WI38 (cell line): ENCODE measurements around the gene IGFL4.

Experiments used
- H3K4me3 ChIP-seq: 2 replicates; pipeline ENCODE4 v1.5.1; 2011; ENCODE audit warnings: low read depth, mild to moderate bottlenecking, control low read depth, low read length
- TF ChIP-seq, protein P1 (sequence below): IDR thresholded peaks from 2 replicates; pipeline ENCODE4 v1.5.1; 2012; ENCODE audit warnings: low read depth, mild to moderate bottlenecking, control low read depth, low read length

Gene IGFL4

DNA sequence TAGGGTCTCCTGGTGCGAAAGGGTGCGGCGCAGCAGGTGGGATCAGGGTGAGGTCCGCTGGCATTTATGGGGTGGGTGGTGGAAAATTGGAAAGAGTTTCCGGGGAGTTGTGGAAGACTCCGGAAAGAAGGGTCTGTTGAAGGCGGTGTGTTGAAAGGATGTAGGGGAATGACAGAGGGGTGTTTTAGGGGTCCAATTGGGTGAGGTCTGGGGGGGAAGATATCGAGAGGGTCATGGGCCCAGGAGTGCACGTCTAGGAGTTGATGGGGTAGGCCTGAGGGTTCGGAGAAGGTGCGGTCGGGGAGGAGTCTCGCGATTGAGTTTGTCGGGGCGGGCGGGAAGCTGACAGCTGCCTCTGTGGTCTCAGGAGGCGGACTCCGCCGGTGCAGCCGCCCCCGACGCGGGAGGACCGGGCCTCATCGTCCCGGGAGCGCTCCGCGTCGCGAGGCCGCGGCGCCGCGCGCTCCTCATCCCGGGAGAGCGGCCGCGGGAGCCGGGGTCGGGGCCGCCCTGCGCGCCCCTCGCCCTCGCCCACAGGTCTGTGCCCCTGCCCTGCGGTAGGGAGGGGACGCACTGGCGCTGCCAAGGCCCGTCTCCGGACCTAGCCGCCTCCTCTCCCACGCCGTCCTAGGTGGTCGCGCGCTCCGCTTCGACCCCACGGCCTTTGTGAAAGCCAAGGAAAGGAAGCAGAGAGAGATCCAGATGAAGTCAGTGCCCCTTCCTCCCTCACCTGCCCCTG, 24.9 kb downstream of the IGFL4 start:
- TF ChIP-seq, protein P1, sequence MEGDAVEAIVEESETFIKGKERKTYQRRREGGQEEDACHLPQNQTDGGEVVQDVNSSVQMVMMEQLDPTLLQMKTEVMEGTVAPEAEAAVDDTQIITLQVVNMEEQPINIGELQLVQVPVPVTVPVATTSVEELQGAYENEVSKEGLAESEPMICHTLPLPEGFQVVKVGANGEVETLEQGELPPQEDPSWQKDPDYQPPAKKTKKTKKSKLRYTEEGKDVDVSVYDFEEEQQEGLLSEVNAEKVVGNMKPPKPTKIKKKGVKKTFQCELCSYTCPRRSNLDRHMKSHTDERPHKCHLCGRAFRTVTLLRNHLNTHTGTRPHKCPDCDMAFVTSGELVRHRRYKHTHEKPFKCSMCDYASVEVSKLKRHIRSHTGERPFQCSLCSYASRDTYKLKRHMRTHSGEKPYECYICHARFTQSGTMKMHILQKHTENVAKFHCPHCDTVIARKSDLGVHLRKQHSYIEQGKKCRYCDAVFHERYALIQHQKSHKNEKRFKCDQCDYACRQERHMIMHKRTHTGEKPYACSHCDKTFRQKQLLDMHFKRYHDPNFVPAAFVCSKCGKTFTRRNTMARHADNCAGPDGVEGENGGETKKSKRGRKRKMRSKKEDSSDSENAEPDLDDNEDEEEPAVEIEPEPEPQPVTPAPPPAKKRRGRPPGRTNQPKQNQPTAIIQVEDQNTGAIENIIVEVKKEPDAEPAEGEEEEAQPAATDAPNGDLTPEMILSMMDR: no peak
- H3K4me3 ChIP-seq: peak overlapping the region; percentile 58; the same call in 1 of the 2 replicates

DNA sequence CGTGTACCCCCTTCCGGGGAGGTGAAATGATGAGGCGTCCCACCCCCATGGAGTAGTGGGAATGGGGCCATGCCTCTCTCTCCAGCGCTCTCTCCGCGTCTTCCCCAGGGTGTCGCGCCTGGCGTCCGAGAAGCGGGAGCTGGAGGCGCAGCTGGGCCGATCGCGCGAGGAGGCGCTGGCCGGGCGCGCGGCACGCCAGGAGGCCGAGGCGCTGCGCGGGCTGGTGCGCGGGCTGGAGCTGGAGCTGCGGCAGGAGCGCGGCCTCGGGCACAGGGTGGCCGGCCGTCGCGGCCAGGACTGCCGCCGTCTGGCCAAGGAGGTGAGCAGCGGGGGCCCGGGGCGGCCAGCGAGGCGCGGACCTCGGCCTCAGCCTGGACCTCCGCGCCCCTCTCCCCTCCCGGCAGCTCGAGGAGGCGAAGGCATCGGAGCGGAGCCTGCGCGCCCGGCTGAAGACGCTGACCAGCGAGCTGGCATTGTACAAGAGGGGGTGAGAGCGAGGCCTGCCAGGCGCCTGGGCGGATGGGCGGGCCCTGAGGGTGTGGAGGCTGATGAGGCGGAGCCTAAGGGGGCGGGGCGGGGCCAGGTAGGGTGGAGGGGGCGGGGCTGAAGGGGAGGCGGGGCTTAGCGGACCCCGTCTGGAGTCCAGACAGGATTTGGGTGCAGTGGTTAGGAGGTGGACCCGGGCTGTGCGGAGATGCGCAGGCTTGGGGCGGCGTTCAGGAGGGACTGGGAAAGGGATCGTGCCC, 25.7 kb downstream of the IGFL4 start:
- TF ChIP-seq, protein P1: no peak
- H3K4me3 ChIP-seq: no peak overlapping the region

DNA sequence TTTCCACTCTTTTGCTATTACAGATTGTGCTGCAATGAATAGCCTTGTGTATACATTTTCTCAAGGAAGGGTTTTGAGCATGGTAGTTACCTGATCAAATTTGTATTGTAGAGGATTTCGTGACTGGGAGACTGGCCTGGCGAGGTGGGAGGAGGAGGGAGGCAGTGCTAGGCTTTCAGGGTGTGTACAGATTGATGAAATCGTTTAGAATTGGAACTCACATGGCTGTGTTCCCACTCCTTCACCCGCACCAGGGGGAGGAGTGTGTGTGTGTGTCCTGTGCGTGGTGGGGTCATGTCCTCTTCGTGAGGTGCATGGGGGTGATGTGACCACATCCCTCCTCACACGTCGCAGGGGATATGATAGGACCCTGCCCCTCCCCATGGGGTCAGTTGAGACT, 26.3 kb downstream of the IGFL4 start:
- TF ChIP-seq, protein P1: no peak

DNA sequence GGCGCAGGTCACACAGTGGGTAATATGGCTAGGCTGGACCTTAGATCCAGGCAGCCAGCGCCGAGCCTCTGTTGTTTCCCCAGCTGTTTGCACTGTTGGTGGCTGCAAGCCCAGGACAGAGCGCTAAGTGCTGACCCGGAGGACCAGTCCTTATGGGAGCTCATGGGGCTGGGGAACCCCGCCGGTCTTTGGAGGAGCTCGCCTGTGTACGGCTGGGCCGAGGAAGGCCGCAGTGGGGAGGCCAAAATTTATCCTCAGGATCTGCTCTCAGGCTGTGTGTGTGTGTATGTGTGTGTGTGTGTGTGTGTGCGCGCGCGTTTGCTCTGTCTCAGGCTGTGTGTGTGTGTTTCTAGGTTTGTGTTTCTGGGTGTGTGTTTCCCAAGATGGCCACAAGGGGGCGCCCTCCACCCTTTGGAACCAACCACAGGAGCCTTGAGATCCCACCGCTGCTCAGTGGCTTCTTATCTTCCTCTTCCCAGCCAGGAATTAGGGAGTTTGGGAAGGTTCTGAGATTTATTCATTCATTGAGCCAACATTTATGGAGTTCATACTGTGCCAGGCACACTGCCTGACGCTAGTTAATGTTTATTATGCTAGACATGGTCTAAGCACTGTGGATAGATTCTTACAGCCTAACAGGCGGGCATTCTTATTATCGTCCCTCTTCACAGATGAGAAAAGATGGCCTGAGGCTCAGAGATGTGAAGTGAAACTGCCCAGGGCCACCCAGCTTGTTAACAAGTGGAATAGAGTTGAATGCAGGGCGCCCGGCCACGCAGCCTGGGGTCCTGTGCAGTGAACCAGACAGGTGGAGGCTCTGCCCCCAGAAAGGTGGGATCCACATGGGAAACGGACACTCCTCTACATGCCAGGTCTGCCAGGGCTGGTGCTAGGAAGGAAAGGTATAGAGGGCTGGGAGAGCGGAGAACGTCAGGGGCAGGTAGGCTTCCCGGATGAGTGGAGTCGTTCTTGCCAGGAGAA, 31.0 kb downstream of the IGFL4 start:
- TF ChIP-seq, protein P1: peak; percentile 73
- no peak overlapping the region for H3K4me3 ChIP-seq

More for the DNA sequence above, 26.3 kb downstream of the IGFL4 start:
- no peak overlapping the region for H3K4me3 ChIP-seq

DNA sequence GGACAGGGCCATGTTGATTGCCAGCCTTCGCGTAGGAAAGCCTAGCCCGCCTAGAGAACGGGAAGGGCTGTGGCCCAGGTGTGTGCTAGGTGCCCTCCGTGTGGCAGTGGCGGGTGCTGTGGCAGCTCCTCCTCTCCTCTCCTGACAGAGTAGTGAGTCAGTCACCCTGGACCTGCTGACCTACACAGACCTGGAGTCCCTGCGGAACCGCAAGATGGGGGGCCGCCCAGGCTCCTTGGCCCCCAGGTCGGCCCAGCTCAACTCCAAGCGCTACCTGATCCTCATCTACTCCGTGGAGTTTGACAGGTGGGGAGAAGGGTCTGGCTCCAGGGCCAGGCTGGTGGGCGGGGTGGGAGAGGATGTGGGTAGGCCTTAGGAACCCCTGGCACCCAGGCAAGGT, 34.4 kb downstream of the IGFL4 start:
- TF ChIP-seq, protein P1: no peak
- H3K4me3 ChIP-seq: no peak overlapping the region

DNA sequence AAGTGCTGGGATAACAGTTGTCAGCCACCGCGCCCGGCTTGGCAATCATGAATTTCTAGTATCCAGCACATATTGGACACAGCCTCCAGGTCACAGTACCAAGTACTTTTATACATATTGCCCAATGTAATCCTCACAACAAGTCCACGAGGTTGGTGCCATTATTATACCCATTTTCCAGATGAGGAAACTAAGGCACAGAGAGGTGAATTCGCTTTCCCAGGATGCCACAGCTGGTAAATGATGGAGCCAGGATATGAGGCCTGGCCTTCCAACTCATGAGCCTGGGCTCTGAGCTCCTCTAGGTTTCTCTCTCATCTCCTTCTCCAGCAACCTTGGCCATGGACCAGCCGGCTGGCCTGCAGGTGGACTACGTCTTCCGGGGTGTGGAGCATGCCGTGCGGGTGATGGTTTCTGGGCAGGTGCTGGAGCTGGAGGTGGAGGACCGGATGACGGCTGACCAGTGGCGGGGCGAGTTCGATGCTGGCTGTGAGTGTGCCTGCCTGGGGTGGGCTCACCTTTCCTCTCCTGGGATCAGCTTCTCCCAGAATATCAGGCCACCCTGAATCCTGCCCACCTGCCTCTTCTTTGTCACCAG, 38.0 kb downstream of the IGFL4 start:
- H3K4me3 ChIP-seq: no peak overlapping the region
- TF ChIP-seq, protein P1: no peak
